GM12873 (cell line): ENCODE results near the gene LNX1.

ENCODE experiments used
- CTCF ChIP-seq: IDR thresholded peaks from 2 replicates; pipeline ENCODE4 v1.5.1; 2012; ENCODE audit warnings: low read depth, mild to moderate bottlenecking, moderate library complexity, low read length, control low read depth; ENCODE audit not compliant: insufficient read depth; ENCODE audit errors: missing control alignments

LNX1 gene

DNA sequence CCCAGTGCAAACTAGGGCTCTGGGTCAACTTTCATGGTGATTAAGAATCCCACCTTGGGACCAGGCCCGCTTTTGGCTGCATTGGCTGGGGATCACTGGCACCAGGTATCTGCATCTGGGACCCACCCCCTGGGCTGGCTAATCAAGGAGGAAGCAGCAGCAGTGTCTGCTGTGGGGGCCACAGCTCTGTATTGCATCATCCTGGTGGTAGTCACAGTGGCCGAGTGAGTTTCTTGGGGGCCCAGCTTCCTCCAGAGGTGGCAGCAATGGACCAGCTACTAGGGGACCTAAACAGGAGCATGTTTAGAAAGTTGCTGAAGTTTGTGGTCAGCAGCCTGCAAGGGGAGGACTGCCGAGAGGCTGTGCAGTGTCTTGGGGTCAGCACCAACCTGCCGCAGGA lies 15.7 kb downstream of the LNX1 start:
- no peak for TF ChIP-seq CTCF

DNA sequence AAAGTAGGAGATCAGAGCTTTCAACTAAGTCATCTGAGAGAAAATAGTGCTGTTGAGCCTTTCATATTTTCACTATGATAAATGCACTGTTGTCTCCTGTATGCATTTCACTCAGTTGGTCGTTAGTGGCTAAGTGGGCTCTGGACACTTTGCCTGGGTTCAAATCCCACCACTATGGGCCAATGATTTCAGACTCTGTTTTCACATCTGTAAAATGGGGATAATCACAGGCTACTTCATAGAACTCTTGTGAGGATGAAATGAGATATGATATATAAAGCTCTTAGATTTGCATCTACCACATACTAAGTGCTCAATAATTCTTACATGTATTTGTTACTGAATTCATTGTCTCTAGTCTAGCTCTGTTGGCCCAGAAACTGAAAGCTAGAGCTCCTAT lies 16.8 kb downstream of the LNX1 start:
- no peak for TF ChIP-seq CTCF

GRCh38 chr4:53573696-53574095 lies 17.6 kb downstream of the LNX1 start:
- no peak for TF ChIP-seq CTCF

DNA sequence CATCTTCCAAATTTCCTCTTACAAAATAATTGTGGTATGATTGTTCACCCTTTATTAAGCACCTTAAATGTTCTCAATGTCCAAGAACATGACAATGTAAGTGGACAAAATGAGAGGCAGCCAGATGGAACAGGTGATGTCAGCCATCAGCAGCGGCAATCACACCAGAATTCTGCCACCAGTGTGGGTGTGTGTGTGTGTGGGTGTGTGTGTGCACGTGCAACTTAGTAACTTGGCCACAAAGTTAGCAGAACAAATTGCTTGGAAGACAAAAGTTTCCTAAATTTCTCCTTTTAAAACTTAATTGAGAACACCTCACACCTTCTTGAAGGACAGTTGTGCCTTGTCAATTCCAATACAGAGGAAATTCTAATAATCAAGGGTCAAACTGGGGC lies 18.7 kb downstream of the LNX1 start:
- TF ChIP-seq CTCF, result no peak

GRCh38 chr4:53571936-53572599 lies 19.2 kb downstream of the LNX1 start:
- TF ChIP-seq CTCF, result no peak

DNA sequence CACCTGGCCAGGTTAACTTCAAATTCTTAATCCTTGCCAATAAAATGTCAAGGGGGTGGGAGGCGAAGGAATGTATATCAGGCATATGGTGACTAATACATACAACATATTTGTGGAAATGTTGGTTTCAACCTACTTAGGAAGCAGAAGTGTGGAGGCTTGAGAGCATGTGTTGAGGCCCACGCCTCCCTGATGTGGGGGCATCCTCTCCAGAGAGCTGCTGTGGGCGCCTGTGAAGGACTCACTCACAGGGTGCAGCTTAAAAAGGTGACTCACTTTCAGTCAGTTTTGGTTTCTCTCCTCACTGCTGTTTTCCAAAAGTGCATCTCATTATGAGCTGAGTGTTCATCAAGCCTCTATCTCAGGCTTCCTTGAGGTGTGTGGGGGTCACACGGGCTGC lies 27.5 kb downstream of the LNX1 start:
- no peak for TF ChIP-seq CTCF

DNA sequence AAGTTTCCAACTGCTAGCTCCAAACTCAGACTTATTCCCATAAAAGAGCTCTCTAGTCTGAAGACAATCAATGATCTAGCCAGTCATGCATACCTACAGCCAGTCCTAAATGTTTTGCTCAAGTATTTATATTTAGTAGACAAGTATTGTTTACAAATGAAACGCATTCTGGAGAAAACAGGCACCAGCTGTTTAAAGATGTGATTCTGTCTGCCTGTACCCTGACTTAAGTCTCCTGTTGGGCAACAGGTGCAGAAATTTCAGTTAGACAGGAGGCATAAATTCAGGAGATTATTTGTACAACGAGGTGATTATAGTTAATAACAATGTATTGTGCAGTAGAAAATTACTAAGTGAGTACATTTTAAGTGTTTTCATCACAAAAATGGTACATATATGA lies 28.9 kb downstream of the LNX1 start:
- TF ChIP-seq CTCF, result no peak
